ENCODE measurements around the gene VAMP3.

DNA sequence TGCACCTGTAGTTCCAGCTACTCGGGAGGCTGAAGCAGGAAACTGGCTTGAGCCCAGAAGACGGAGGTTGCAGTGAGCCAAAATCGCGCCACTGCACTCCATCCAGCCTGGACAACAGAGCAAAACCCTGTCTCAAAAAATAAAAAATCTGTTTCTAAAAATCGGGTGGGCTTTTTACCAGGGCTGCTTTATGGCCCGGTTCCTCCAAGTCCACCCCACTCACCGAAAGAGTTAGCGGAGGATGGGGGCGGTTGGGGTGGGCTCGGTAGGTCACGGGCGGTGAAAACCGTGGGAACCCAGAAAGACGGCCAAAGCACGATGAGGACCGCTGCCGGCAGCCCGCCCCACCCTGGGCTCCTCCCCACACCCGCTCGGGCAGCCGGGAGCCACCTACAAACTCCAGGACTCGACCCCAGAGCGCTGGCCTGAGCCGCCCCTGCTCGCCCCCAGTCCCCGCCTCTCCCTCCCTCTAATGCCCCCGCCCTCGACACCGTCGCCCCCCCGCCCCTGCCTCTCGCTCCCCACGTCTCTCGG, 12.1 kb downstream of the VAMP3 start:
- TF ChIP-seq, protein P1, sequence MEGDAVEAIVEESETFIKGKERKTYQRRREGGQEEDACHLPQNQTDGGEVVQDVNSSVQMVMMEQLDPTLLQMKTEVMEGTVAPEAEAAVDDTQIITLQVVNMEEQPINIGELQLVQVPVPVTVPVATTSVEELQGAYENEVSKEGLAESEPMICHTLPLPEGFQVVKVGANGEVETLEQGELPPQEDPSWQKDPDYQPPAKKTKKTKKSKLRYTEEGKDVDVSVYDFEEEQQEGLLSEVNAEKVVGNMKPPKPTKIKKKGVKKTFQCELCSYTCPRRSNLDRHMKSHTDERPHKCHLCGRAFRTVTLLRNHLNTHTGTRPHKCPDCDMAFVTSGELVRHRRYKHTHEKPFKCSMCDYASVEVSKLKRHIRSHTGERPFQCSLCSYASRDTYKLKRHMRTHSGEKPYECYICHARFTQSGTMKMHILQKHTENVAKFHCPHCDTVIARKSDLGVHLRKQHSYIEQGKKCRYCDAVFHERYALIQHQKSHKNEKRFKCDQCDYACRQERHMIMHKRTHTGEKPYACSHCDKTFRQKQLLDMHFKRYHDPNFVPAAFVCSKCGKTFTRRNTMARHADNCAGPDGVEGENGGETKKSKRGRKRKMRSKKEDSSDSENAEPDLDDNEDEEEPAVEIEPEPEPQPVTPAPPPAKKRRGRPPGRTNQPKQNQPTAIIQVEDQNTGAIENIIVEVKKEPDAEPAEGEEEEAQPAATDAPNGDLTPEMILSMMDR (IDR thresholded peaks at IDR 0.05), result no peak
- no peak for TF ChIP-seq EZH2 (IDR thresholded peaks at IDR 0.05; ENCODE audit: borderline replicate concordance, insufficient read depth, low read depth, low read length, poor library complexity, severe bottlenecking)
